GM12892 (cell line): Measurements from ENCODE around the gene PTPN14.

Source experiments
- POLR2A ChIP-seq: IDR thresholded peaks from 2 replicates; pipeline ENCODE4 v1.6.1; 2011; ENCODE audit warnings: low read depth, low read length, control low read depth
- POLR2AphosphoS5 ChIP-seq: IDR thresholded peaks from 2 replicates; pipeline ENCODE4 v1.6.1; 2011; ENCODE audit warnings: low read depth, low read length, control low read depth
- TAF1 ChIP-seq: IDR thresholded peaks from 2 replicates; pipeline ENCODE4 v1.6.1; 2011; ENCODE audit warnings: low read depth, mild to moderate bottlenecking, control low read depth, low read length, borderline replicate concordance

DNA sequence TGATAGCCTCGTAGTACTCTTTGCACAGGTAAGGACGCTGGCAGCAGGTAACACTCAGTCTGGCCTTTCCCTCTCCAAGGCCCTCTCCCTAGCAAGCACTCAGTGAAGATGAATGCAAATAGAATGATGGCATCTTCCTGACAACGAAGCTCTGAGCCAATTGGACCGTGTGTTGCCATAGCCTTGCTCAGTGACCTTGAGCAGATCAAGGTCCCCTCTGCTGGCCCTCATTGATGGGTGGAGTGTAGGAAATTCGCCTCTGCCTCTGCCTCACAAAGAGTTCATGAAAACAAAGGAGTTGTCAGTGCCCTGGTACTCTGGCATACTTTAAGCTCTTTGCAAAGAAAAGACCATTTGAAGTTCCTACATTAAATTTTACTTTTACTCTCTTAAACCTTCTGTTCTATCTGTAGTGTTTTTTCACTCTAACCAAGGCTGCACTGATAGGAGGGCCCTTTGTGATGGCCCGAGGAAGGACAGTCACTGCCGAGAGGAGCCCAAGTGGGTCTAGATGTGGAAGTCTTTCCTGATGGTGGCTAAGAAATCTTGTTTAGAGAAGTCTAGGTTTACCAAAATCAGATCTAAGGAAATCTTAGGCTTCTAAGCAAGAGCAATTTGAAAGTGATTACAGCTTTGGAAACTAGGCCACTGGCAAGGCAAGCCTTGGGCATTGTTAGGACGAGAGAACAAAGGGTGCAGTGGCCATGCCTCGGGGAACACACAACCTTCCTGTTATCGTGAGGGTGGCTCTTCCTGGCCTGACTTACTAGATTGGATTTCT is 232.3 kb downstream of the PTPN14 start:
- TF ChIP-seq POLR2A = no peak
- TF ChIP-seq POLR2AphosphoS5 = no peak
- no peak for TF ChIP-seq TAF1
